ENCODE measurements around the gene STXBP2. TPM values are rescaled to one million over a fixed set of nuclear protein-coding genes. Genes with fewer than 3 reads are reported as not detected.

The STXBP2 gene
- total RNA-seq, 4 donors from 2014 or later, result 48.8 to 89.2 (median 70.2) TPM

- 75 to 79% methylated on average over 10 to 12 of the region's 12 CpGs for WGBS, 2 donors
- DNase-seq, result no peak
- no peak for TF ChIP-seq POLR2A (IDR thresholded peaks at IDR 0.05)
- no peak for TF ChIP-seq CTCF (IDR thresholded peaks at IDR 0.05)
- Histone ChIP-seq H3K27me3 (no peaks in the 10 kb centered on the region), H3K36me3 (no peaks in the 10 kb centered on the region), H3K4me3 (replicated peaks in 1 of 3) (no peak overlapping the region), H3K27ac (no peak overlapping the region), H3K9me3 (no peaks in the 10 kb centered on the region), H3K4me1 (peaks cover 4 to 15% of the 10 kb centered on the region in 2 donors)
- intact Hi-C loops (cut with DNase I), result loop anchor here (5.0 kb wide), 1 partner anchor 43 kb away; the partner anchor contains the start of gene TRAPPC5
Measured at GRCh38 chr19:7638802-7639465, 2.0 kb downstream of the STXBP2 start.

- intact Hi-C loops (cut with DNase I), result loop anchor here (5.0 kb wide), 1 partner anchor 42 kb away; the partner anchor contains the start of gene TRAPPC5
- H3K27me3 ChIP-seq, result no peaks in the 10 kb centered on the region
- 94 to 95% methylated on average over 13 of the region's 13 CpGs for WGBS, 2 donors
- H3K27ac ChIP-seq, result no peak overlapping the region
- no peaks in the 10 kb centered on the region for H3K9me3 ChIP-seq
- TF ChIP-seq POLR2A (IDR thresholded peaks at IDR 0.05) (no peak), CTCF (IDR thresholded peaks at IDR 0.05) (no peak)
- no peak for DNase-seq
- peaks cover 4 to 15% of the 10 kb centered on the region in 2 donors for H3K4me1 ChIP-seq
- no peaks in the 10 kb centered on the region for H3K36me3 ChIP-seq
- H3K4me3 ChIP-seq (replicated peaks in 1 of 3), result no peak overlapping the region
Measured at GRCh38 chr19:7639863-7640348, 3.0 kb downstream of the STXBP2 start.

- no peaks in the 10 kb centered on the region for H3K36me3 ChIP-seq
- 88 to 89% methylated on average over 4 to 6 of the region's 11 CpGs for WGBS, 2 donors
- peaks cover 4 to 10% of the 10 kb centered on the region in 2 donors for H3K4me1 ChIP-seq
- no peak overlapping the region for H3K27ac ChIP-seq
- no peak for DNase-seq
- no peaks in the 10 kb centered on the region for H3K9me3 ChIP-seq
- no peak overlapping the region for H3K4me3 ChIP-seq (replicated peaks in 1 of 3)
- intact Hi-C loops (cut with DNase I), result no loop called here
- TF ChIP-seq CTCF (IDR thresholded peaks at IDR 0.05), result no peak
- TF ChIP-seq POLR2A (IDR thresholded peaks at IDR 0.05), result no peak
- no peaks in the 10 kb centered on the region for H3K27me3 ChIP-seq
Measured at GRCh38 chr19:7640803-7641202, 3.9 kb downstream of the STXBP2 start.

GRCh38 chr19:7641290-7642276, 4.7 kb downstream of the STXBP2 start:
- WGBS, 2 donors, result 86 to 92% methylated on average over 29 to 34 of the region's 43 CpGs
- H3K27ac ChIP-seq, result no peak overlapping the region
- TF ChIP-seq CTCF (IDR thresholded peaks at IDR 0.05) (no peak), POLR2A (IDR thresholded peaks at IDR 0.05) (no peak)
- no peak for DNase-seq
- no peaks in the 10 kb centered on the region for H3K27me3 ChIP-seq
- intact Hi-C loops (cut with DNase I), result no loop called here
- peaks cover 2% of the 10 kb centered on the region in 2 donors for H3K4me1 ChIP-seq
- H3K36me3 ChIP-seq, result no peaks in the 10 kb centered on the region
- no peaks in the 10 kb centered on the region for H3K9me3 ChIP-seq
- H3K4me3 ChIP-seq (replicated peaks in 1 of 3), result no peak overlapping the region

Data from thyroid gland (tissue), 4 donors.